ENCODE results near the gene CNGA2. TPM values are rescaled to one million over a fixed set of nuclear protein-coding genes. Genes with fewer than 3 reads are reported as not detected.

The CNGA2 gene
- total RNA-seq, 2 donors from 2014 or later, result not detected

- H3K4me3 ChIP-seq (ENCODE audit: low read length), result no peak overlapping the region
- TF ChIP-seq, protein P1, sequence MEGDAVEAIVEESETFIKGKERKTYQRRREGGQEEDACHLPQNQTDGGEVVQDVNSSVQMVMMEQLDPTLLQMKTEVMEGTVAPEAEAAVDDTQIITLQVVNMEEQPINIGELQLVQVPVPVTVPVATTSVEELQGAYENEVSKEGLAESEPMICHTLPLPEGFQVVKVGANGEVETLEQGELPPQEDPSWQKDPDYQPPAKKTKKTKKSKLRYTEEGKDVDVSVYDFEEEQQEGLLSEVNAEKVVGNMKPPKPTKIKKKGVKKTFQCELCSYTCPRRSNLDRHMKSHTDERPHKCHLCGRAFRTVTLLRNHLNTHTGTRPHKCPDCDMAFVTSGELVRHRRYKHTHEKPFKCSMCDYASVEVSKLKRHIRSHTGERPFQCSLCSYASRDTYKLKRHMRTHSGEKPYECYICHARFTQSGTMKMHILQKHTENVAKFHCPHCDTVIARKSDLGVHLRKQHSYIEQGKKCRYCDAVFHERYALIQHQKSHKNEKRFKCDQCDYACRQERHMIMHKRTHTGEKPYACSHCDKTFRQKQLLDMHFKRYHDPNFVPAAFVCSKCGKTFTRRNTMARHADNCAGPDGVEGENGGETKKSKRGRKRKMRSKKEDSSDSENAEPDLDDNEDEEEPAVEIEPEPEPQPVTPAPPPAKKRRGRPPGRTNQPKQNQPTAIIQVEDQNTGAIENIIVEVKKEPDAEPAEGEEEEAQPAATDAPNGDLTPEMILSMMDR (conservative IDR thresholded peaks at IDR 0.05), result no peak
- H3K27ac Mint-ChIP-seq, result no peak overlapping the region
- no peaks in the 10 kb centered on the region for H3K4me1 Mint-ChIP-seq
- H3K4me3 Mint-ChIP-seq, result no peak overlapping the region
- H3K27ac ChIP-seq (ENCODE audit: low read depth, low read length), result no peak overlapping the region
- H3K36me3 Mint-ChIP-seq (ENCODE audit: low read depth), result no peaks in the 10 kb centered on the region
- peaks cover 55% of the 10 kb centered on the region for H3K9me3 Mint-ChIP-seq
- H3K9me3 ChIP-seq (ENCODE audit: control insufficient read depth, low read length), result no peaks in the 10 kb centered on the region
- H3K4me1 ChIP-seq (ENCODE audit: control insufficient read depth, insufficient read depth, low read length), result no peaks in the 10 kb centered on the region
- 100% methylated on average over 4 of the region's 4 CpGs; no CpG with 5 or more reads in 1 of the 2 experiments for WGBS, 2 experiments (ENCODE audit: insufficient coverage in 1 of 2, insufficient read length in 1 of 2)
- peaks cover 6% of the 10 kb centered on the region for H3K27me3 Mint-ChIP-seq (ENCODE audit: insufficient read depth)
- no peaks in the 10 kb centered on the region for H3K27me3 ChIP-seq (ENCODE audit: control insufficient read depth, insufficient read depth, low read length, poor library complexity, severe bottlenecking)
- DNase-seq, result no peak
- no peaks in the 10 kb centered on the region for H3K36me3 ChIP-seq (ENCODE audit: control insufficient read depth, insufficient read depth, low read length)
- H3K9ac ChIP-seq (ENCODE audit: extremely low read depth, low read length, poor library complexity, severe bottlenecking), result no peak overlapping the region
Observed at GRCh38 chrX:151701071-151701470, 33.5 kb upstream of the CNGA2 start.

DNA sequence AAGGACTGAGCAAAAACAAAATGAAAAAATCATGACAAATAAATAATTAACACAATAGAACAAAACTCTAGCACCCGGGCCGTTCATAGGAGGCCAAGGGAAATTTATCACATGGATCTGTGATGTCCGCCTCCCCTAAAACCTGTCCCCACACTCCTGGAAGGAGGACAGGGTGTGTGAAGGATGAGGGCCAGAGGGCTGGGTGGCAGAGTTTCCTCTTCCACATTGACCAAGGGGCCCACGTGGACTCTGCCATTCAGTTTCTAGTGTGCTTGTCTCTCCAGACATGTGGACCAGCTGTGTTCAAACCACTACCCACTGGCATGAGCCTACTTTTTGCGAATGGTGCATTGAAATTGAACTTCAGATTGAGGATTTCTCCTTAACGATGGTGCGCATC lies 33.0 kb upstream of the CNGA2 start:
- no peaks in the 10 kb centered on the region for H3K36me3 Mint-ChIP-seq (ENCODE audit: low read depth)
- Histone ChIP-seq H3K9ac (ENCODE audit: extremely low read depth, low read length, poor library complexity, severe bottlenecking) (no peak overlapping the region), H3K4me3 (ENCODE audit: low read length) (no peak overlapping the region), H3K36me3 (ENCODE audit: control insufficient read depth, insufficient read depth, low read length) (no peaks in the 10 kb centered on the region), H3K9me3 (ENCODE audit: control insufficient read depth, low read length) (no peaks in the 10 kb centered on the region), H3K4me1 (ENCODE audit: control insufficient read depth, insufficient read depth, low read length) (no peaks in the 10 kb centered on the region), H3K27me3 (ENCODE audit: control insufficient read depth, insufficient read depth, low read length, poor library complexity, severe bottlenecking) (no peaks in the 10 kb centered on the region), H3K27ac (ENCODE audit: low read depth, low read length) (no peak overlapping the region)
- no peak overlapping the region for H3K4me3 Mint-ChIP-seq
- H3K27ac Mint-ChIP-seq, result no peak overlapping the region
- peaks cover 50% of the 10 kb centered on the region for H3K9me3 Mint-ChIP-seq
- H3K27me3 Mint-ChIP-seq (ENCODE audit: insufficient read depth), result peaks cover 3% of the 10 kb centered on the region
- TF ChIP-seq, protein P1 (conservative IDR thresholded peaks at IDR 0.05), result no peak
- WGBS, 2 experiments (ENCODE audit: insufficient coverage in 1 of 2, insufficient read length in 1 of 2), result 87 to 100% methylated on average over 1 to 4 of the region's 7 CpGs
- no peak for DNase-seq
- H3K4me1 Mint-ChIP-seq, result no peaks in the 10 kb centered on the region

- no peak for DNase-seq
- Histone ChIP-seq H3K9ac (ENCODE audit: extremely low read depth, low read length, poor library complexity, severe bottlenecking) (no peak overlapping the region), H3K9me3 (ENCODE audit: control insufficient read depth, low read length) (no peaks in the 10 kb centered on the region), H3K27me3 (ENCODE audit: control insufficient read depth, insufficient read depth, low read length, poor library complexity, severe bottlenecking) (no peaks in the 10 kb centered on the region), H3K4me1 (ENCODE audit: control insufficient read depth, insufficient read depth, low read length) (no peaks in the 10 kb centered on the region), H3K36me3 (ENCODE audit: control insufficient read depth, insufficient read depth, low read length) (no peaks in the 10 kb centered on the region), H3K27ac (ENCODE audit: low read depth, low read length) (no peak overlapping the region), H3K4me3 (ENCODE audit: low read length) (no peak overlapping the region)
- H3K27ac Mint-ChIP-seq, result no peak overlapping the region
- no peaks in the 10 kb centered on the region for H3K36me3 Mint-ChIP-seq (ENCODE audit: low read depth)
- H3K27me3 Mint-ChIP-seq (ENCODE audit: insufficient read depth), result peaks cover 3% of the 10 kb centered on the region
- no peaks in the 10 kb centered on the region for H3K4me1 Mint-ChIP-seq
- WGBS, 2 experiments (ENCODE audit: insufficient coverage in 1 of 2, insufficient read length in 1 of 2), result 83 to 100% methylated on average over 1 to 6 of the region's 9 CpGs
- H3K9me3 Mint-ChIP-seq, result peaks cover 47% of the 10 kb centered on the region
- TF ChIP-seq, protein P1 (conservative IDR thresholded peaks at IDR 0.05), result no peak
- H3K4me3 Mint-ChIP-seq, result no peak overlapping the region
Observed at GRCh38 chrX:151702026-151702714, 32.4 kb upstream of the CNGA2 start.

All from endodermal cell (in vitro differentiated cells).